ENCODE results near the gene C1orf167. TPM values are rescaled to one million over a fixed set of nuclear protein-coding genes. Genes with fewer than 3 reads are reported as not detected.
A peak's percentile ranks its signal among the peaks of the same experiment; 100 is the strongest.

The C1orf167 gene, protein sequence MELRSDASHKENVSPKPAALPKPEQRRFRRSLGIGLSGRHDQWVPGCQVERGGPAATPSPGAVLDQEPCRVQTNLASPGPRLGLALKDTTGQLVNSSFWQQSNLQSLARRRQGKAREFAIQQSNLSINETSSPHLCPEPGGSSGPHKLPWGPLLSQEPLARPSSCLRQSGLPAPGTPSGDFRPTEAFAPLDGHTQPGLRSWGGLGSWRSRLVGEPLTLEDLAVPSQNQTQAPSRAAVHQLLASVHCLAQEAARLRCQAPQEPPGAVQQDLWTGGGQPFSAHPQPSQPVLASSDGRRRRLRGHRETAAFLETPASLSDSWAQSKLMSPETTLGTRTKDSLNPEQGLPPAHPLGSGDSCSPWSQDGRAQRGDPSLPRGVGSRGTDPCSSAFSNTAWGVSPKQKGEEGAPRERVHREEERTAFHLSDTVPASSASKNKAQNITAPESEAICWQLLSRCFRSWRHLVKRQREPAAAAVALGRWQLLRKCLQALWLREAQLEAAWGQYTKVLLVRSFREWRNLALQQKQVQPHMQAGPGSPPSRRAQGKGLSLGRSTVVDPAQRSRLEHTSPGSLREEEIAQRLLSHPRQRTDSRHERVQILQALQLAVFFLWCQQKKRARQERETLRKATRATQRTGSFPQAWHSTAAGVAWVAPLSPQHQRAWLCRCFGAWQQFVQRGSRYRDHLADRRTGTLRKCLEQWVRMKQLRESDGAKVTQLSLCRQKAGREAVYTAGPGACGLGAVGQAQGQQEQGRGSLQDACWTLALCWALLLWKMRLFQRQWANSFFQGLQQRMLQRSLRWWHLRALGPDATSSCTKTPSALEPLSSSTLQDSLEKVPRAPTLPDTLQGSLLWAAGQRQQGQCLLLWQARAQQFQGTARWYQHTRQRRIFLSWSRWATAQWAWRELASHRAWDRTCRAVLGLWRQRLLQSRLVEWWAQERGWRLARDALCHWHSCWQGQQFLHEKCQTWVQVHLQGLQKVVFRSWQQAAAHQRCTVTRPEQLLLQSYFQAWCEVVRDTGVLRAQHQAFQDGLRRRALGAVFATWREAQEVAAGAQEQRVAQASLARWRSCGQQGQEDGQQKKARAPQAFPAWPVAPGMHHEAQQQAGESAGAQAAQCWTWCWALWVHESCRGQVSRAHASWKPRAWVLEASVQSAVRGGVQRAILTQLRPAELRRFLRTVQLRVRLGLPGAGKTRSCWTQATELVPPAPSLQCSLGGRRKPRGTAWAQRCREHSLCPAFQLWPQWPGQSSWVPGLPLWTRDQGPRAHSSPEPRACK (N-terminal part only)
- 1.3 TPM for total RNA-seq

- DNase-seq, result no peak
Observed at GRCh38 chr1:11761988-11762406, at the start of gene C1orf167. Gene C1orf167, plus strand, starts transcription at chr1:11762193. Its CDS starts 2,208 bp downstream, at chr1:11764401.

GRCh38 chr1:11712285-11712684 lies 49.7 kb upstream of the C1orf167 start:
- no peak for DNase-seq

DNA sequence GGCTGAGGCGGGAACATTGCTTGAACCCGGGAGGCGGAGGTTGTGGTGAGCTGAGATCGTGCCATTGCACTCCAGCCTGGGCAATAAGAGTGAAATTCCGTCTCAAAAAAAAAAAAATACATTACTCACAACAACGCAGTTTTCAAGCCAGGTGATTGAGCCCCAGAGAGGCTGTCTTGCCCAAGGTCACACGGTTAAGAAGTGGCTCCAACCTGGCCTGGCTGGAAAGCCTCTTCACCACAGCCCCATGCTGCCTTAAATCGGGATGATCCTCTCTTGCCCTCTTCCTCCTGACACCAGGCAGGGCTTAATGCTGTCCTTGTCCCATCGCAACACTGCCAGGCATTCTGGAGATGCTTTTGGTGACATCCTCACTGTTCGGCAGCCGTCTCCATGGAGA lies 48.9 kb upstream of the C1orf167 start:
- DNase-seq, result no peak

- no peak for DNase-seq
Observed at GRCh38 chr1:11714831-11715575, 47.0 kb upstream of the C1orf167 start.

DNA sequence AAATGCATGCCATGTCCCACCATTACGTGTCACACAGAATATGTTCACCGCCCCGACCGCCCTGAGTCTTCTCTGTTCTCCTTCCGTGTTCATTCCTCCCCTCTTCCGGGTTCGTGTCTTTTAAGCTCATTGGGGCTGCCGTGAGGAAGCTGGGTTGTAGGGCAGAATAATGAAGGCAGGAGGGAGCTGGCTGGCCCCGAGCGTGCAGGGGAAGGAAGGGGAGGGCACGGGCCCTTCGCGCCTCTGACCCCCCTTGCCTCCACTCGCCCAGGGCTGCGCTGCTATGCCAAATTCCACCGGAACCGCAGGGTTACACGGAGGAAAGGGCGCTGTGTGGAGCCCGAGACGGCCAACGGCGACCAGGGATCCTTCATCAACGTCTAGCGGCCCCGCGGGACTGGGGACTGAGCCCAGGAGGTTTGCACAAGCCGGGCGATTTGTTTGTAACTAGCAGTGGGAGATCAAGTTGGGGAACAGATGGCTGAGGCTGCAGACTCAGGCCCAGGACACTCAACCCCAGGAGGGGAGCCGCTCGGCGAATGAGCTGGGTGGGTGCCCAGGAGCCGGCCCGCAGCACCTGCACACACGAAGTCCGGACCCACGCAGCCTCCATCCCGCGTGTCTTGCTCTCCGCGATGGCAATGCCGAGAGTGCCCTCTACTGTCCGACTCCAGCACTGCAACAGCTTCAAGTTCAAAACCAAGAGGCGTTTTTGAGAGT lies 42.5 kb upstream of the C1orf167 start:
- DNase-seq, result peak; percentile 85

DNA sequence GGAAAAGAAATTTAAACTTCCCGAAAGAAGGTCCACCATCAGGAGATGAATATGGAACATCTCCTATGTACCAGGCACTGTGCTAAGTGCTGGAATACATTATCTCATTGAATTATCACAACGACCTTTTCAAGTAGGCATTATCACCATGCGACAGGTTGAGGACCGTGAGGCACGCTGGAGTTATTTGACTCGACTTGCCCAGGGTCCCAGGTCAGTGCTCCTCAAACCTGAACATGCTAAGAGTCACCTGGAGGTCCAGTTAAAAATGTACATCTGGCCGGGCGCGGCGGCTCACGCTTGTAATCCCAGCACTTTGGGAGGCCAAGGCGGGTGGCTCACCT lies 42.0 kb upstream of the C1orf167 start:
- no peak for DNase-seq

DNA sequence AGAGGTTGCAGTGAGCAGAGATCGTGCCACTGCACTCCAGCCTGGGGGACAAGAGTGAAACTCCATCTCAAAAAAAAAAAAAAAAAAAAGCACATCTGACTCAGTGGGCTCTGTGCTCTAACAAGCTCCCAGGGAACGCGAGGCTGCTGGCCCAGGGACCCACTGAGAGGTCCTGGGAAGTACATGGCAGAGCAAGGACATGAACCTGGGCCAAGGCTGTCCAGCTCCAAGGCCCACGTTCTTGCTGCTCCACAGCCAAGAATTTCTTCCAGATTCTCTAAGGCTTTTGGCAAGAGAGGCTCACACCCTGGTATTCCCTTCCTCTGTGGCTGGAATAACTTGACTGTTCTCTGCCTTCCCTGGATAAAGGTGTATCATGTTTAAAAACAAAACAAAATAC lies 41.5 kb upstream of the C1orf167 start:
- DNase-seq, result no peak

- DNase-seq, result no peak
Observed at GRCh38 chr1:11721311-11721710, 40.7 kb upstream of the C1orf167 start.

DNA sequence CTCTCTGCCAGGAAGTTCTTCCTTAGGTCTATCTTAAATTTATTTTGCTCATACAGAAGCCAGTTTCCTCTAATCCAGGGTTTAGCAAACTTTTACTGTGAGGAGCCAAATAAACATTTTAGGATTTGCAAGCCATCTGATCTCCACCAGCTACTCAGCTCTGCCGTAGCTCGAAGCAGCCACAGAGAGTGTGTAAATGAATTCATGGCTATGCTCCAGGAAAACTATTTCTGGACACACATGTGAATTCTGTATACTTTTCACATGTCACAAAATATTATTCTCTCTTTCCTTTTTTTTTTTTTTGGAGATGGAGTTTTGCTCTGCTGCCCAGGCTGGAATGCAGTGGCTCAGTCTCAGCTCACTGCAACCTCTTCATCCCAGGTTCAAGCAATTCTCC lies 39.5 kb upstream of the C1orf167 start:
- DNase-seq, result peak; percentile 54

DNA sequence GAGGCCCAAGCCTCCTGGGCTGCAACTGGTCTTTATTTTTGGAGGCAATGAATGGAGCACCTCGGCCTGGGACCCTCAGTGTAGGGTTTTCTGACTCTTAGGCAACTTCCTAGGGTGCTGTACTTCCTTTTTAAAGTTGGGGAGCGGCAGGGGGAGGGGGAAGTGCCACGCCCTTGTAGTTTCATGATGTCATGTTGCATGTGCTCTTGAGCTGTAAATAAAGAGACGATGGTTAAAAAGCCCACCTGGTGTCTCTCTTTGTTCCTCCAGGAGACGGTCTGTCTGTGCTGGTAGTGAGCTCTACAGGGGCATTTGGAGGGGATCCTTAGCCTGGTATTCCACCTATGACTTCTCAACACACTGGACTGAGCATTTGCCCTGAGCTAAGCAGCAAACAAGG lies 36.4 kb upstream of the C1orf167 start:
- no peak for DNase-seq

DNA sequence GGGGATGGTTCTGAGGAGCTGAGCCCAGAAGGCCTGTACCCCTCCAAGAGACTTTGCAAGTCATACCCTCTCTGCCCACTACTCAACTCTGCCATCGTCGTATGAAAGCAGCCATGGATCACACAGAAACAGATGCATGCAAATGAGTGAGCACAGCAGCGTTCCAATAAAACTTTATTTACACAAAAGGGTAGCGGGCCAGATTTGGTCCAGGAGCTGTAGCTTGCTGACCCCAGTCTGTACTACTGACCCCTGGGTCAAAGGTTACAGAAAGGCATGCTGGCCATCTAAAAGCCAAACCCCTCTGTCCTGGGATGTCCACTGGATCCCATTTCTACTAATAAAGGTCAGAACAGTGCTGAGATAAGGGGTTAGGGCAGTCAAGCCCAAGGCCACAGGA lies 34.9 kb upstream of the C1orf167 start:
- no peak for DNase-seq

DNA sequence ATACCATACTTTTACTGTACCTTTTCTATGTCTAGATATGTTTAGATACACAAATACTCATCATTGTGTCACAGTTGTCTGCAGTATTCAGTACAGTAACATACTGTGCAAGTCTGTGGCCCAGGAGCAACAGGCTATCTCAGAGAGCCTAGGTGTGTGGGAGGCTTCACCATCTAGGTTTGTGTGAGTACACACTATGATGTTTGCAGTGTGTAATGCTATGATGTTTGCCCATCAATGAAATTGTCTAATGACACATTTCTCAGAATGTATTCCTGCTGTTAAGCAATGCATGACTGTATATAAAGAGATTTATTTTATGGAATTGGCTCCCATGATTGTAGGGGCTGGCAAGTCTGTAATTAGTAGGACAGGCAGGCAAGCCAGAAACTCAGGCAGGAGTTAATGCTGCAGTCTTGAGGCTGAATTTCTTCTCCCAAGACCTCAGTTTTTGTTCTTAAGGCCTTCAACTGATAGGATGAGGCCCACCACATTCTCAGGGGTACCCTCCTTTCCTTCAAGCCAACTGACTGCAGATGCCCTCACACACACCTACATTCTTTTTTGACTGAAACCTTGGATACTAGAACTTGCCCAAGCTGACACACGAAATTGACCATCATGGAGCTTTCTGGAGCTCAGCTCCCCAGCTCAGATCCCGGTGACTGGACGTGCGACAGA lies 33.7 kb upstream of the C1orf167 start:
- no peak for DNase-seq

DNA sequence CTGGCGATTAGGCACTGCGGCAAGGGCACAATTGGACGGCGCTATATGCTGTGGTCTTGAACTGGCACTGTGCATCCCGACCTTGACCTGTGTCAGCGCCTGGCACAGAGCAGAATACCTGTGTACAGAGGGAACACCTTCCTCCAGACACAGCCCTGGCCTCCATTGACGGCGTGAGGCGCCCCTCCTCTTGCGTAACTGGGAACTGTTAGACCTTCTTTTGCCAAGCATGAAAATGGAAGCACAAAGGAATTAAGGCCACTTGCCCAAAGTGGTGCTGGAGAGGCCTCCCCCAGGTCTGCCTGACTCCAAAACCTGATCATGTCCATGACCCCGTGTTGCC lies 32.9 kb upstream of the C1orf167 start:
- no peak for DNase-seq

GRCh38 chr1:11729498-11730428 lies 32.2 kb upstream of the C1orf167 start:
- no peak for DNase-seq

- peak; percentile 10 for DNase-seq
Observed at GRCh38 chr1:11730429-11730891, 31.5 kb upstream of the C1orf167 start.

GRCh38 chr1:11731691-11732283 lies 30.2 kb upstream of the C1orf167 start:
- DNase-seq, result peak; percentile 93

- no peak for DNase-seq
Observed at GRCh38 chr1:11733306-11733705, 28.7 kb upstream of the C1orf167 start.

- no peak for DNase-seq
Observed at GRCh38 chr1:11735531-11735853, 26.5 kb upstream of the C1orf167 start.
